SH-SY5Y (cell line): ENCODE results near the gene GOLGA3.

Experiments used
- GATA2 ChIP-seq: IDR thresholded peaks from 2 replicates; pipeline ENCODE4 v1.6.1; 2011; ENCODE audit warnings: mild to moderate bottlenecking, low read depth, low read length
- GATA3 ChIP-seq: IDR thresholded peaks from 2 replicates; pipeline ENCODE4 v1.6.1; 2011; ENCODE audit warnings: low read depth, mild to moderate bottlenecking, low read length, moderate library complexity

GOLGA3 gene

GRCh38 chr12:132731574-132731973, 97.1 kb downstream of the GOLGA3 start:
- TF ChIP-seq GATA3 (no peak), GATA2 (no peak)

- TF ChIP-seq GATA2, result no peak
- TF ChIP-seq GATA3, result no peak
Measured at GRCh38 chr12:132730353-132730752, 98.3 kb downstream of the GOLGA3 start.

GRCh38 chr12:132729541-132730320, 98.9 kb downstream of the GOLGA3 start:
- TF ChIP-seq GATA2 (no peak), GATA3 (no peak)

- TF ChIP-seq GATA3 (no peak), GATA2 (no peak)
Measured at GRCh38 chr12:132728502-132728901, 100.2 kb downstream of the GOLGA3 start.

- TF ChIP-seq GATA2 (no peak), GATA3 (no peak)
Measured at GRCh38 chr12:132727091-132727794, 101.4 kb downstream of the GOLGA3 start.

GRCh38 chr12:132726386-132726785, 102.3 kb downstream of the GOLGA3 start:
- TF ChIP-seq GATA2 (no peak), GATA3 (no peak)

- TF ChIP-seq GATA2, result no peak
- TF ChIP-seq GATA3, result no peak
Measured at GRCh38 chr12:132724506-132725241, 104.0 kb downstream of the GOLGA3 start.

GRCh38 chr12:132723764-132724140, 104.9 kb downstream of the GOLGA3 start:
- no peak for TF ChIP-seq GATA3
- no peak for TF ChIP-seq GATA2

- TF ChIP-seq GATA3 (no peak), GATA2 (no peak)
Measured at GRCh38 chr12:132723015-132723763, 105.5 kb downstream of the GOLGA3 start.

- TF ChIP-seq GATA2, result no peak
- no peak for TF ChIP-seq GATA3
Measured at GRCh38 chr12:132720606-132721345, 107.9 kb downstream of the GOLGA3 start.

GRCh38 chr12:132719954-132720324, 108.7 kb downstream of the GOLGA3 start:
- TF ChIP-seq GATA3 (no peak), GATA2 (no peak)

- no peak for TF ChIP-seq GATA2
- TF ChIP-seq GATA3, result no peak
Measured at GRCh38 chr12:132719141-132719953, 109.3 kb downstream of the GOLGA3 start.
